ENCODE data around the gene SAMD9L.
"Not testable (repeated sequence)": the region's sequence is repeated elsewhere in the genome, so short reads cannot be mapped to it uniquely, and the experiment has no call there.

The SAMD9L gene

DNA sequence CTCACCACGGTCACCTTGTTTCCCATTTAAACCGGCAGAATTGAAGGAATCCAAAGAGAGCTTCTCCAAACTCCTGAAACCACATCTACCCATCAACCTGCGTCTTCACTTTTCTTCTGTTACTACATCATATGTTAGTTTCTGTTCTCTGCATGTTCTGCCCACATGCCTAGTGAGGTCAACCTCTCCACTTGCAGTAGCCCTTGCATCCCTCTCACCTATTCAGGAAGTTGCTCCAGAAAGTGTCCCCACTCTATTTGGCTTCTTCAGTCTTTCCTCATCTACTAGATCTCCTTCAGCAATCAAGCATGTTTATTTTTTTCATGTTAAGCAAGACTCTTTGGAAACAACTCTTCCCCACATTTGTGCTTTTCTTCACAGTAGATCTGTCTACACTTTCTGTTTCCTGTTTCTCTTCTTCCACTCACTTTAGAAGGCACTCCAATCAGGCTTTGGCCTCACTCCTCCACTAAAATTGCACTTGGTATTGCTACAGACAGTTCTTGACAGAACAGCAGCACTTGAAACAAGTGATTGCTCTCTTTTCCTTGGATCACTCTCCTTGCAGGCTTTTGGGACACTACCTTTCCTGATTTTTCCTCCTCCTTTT is 7.5 kb downstream of the SAMD9L start:
- Histone ChIP-seq H3K9ac (ENCODE audit: low read length) (no peak overlapping the region), H3K36me3 (ENCODE audit: control insufficient read depth, insufficient read depth, low read length) (peaks cover 15% of the 10 kb centered on the region), H3K4me3 (ENCODE audit: low read length) (no peak overlapping the region), H3K9me3 (ENCODE audit: control insufficient read depth, low read length) (peaks cover 5% of the 10 kb centered on the region), H3K4me1 (ENCODE audit: control insufficient read depth, insufficient read depth, low read length) (no peaks in the 10 kb centered on the region), H3K27me3 (ENCODE audit: control insufficient read depth, insufficient read depth, low read length) (no peaks in the 10 kb centered on the region)

DNA sequence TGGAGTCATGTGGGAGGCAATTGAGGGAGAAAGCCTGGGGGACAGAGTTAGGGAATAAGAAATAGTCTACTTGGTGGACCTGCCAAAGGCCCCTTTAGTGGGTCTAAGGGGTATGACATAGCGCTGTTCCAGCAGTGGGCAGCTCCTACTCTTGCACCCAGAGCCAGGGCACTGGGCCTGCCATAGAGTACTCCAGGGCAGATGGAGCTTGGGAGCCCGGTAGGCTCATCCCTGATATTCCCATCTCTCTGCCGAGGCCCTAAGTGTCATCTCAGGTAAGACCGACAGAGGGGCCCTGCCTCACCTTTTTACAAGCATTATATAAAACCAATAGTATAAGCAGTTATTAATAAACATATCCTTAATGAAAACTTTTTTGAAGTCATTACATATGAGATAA is 9.6 kb downstream of the SAMD9L start:
- no peaks in the 10 kb centered on the region for H3K4me1 ChIP-seq (ENCODE audit: control insufficient read depth, insufficient read depth, low read length)
- no peak overlapping the region for H3K9ac ChIP-seq (ENCODE audit: low read length)
- H3K4me3 ChIP-seq (ENCODE audit: low read length), result no peak overlapping the region
- H3K9me3 ChIP-seq (ENCODE audit: control insufficient read depth, low read length), result peaks cover 17% of the 10 kb centered on the region
- H3K36me3 ChIP-seq (ENCODE audit: control insufficient read depth, insufficient read depth, low read length), result peaks cover 23% of the 10 kb centered on the region
- H3K27me3 ChIP-seq (ENCODE audit: control insufficient read depth, insufficient read depth, low read length), result no peaks in the 10 kb centered on the region

DNA sequence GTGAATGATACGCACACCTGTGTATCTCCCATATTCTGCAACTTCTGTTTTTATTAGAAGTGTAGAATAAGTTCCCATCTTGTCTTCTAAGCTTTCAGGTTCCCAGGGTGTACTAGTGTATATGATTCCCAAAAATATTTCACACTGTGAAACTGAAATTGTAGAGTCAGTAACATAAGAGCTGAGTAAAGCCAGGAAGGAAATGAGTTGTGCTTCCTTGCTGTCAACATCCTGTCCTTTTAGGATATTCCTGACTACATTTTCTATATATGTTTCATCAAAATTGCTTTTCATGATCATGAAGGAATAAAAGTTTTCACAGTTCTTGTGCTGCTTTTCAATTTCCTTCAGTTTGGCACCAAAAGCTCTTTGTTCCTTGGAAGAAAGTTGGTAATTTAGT is 15.2 kb downstream of the SAMD9L start:
- Histone ChIP-seq H3K4me3 (ENCODE audit: low read length) (no peak overlapping the region), H3K9ac (ENCODE audit: low read length) (no peak overlapping the region), H3K27me3 (ENCODE audit: control insufficient read depth, insufficient read depth, low read length) (no peaks in the 10 kb centered on the region), H3K4me1 (ENCODE audit: control insufficient read depth, insufficient read depth, low read length) (no peaks in the 10 kb centered on the region), H3K9me3 (ENCODE audit: control insufficient read depth, low read length) (peaks cover 12% of the 10 kb centered on the region), H3K36me3 (ENCODE audit: control insufficient read depth, insufficient read depth, low read length) (peaks cover 12% of the 10 kb centered on the region)

DNA sequence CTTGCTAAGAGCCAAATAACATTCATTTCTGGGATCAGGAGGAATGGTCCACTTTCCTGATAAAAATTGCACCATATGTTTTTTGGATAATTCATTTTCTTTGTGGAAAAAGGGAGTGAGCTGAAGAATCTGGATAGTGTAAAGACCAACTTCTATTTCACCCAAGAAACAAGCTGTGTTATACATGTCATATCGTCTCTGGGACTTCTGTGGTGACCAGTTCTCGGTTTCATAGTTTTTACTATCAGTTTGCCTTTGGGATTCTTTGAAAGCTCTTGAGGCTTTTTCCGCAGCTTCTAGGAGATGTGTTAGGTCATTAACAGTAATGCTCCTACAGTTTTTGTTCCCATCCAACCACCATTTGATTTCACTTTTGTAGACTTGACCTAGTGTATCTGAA is 16.0 kb downstream of the SAMD9L start:
- H3K4me3 ChIP-seq (ENCODE audit: low read length), result no peak overlapping the region
- H3K9me3 ChIP-seq (ENCODE audit: control insufficient read depth, low read length), result peaks cover 12% of the 10 kb centered on the region
- no peaks in the 10 kb centered on the region for H3K4me1 ChIP-seq (ENCODE audit: control insufficient read depth, insufficient read depth, low read length)

DNA sequence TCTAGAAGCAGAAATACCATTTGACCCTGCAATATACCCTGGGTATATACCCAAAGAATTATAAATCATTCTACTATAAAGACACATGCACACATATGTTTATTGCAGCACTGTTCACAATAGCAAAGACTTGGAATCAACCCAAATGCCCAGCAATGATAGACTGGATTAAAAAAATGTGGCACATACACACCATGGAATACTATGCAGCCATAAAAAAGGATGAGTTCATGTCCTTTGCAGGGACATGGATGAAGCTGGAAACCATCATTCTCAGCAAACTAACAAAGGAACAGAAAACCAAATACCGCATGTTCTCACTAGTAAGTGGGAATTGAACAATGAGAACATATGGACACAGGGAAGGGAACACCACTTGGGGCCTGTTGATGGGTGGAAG is 21.2 kb downstream of the SAMD9L start:
- H3K9me3 ChIP-seq (ENCODE audit: control insufficient read depth, low read length); H3K9ac ChIP-seq (ENCODE audit: low read length); H3K4me3 ChIP-seq (ENCODE audit: low read length); H3K36me3 ChIP-seq (ENCODE audit: control insufficient read depth, insufficient read depth, low read length); H3K4me1 ChIP-seq (ENCODE audit: control insufficient read depth, insufficient read depth, low read length); H3K27me3 ChIP-seq (ENCODE audit: control insufficient read depth, insufficient read depth, low read length): not testable (repeated sequence)

More for the DNA sequence above, 16.0 kb downstream of the SAMD9L start:
- no peak overlapping the region for H3K9ac ChIP-seq (ENCODE audit: low read length)
- H3K36me3 ChIP-seq (ENCODE audit: control insufficient read depth, insufficient read depth, low read length), result peaks cover 9% of the 10 kb centered on the region
- no peaks in the 10 kb centered on the region for H3K27me3 ChIP-seq (ENCODE audit: control insufficient read depth, insufficient read depth, low read length)

DNA sequence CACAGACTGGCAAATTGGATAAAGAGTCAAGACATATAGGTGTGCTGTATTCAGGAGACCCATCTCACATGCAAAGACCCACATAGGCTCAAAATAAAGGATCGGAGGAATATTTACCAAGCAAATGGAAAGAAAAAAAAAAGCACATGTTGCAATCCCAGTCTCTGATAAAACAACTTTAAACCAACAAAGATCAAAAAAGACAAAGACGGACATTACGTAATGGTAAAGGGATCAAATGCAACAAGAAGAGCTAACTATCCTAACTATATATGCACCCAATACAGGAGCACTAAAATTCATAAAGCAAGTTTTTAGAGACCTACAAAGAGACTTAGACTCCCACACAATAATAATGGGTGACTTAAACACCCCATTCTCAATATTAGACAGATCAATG is 24.7 kb downstream of the SAMD9L start:
- not testable (repeated sequence) for H3K9me3 ChIP-seq (ENCODE audit: control insufficient read depth, low read length); H3K27me3 ChIP-seq (ENCODE audit: control insufficient read depth, insufficient read depth, low read length); H3K9ac ChIP-seq (ENCODE audit: low read length); H3K4me3 ChIP-seq (ENCODE audit: low read length); H3K4me1 ChIP-seq (ENCODE audit: control insufficient read depth, insufficient read depth, low read length); H3K36me3 ChIP-seq (ENCODE audit: control insufficient read depth, insufficient read depth, low read length)

DNA sequence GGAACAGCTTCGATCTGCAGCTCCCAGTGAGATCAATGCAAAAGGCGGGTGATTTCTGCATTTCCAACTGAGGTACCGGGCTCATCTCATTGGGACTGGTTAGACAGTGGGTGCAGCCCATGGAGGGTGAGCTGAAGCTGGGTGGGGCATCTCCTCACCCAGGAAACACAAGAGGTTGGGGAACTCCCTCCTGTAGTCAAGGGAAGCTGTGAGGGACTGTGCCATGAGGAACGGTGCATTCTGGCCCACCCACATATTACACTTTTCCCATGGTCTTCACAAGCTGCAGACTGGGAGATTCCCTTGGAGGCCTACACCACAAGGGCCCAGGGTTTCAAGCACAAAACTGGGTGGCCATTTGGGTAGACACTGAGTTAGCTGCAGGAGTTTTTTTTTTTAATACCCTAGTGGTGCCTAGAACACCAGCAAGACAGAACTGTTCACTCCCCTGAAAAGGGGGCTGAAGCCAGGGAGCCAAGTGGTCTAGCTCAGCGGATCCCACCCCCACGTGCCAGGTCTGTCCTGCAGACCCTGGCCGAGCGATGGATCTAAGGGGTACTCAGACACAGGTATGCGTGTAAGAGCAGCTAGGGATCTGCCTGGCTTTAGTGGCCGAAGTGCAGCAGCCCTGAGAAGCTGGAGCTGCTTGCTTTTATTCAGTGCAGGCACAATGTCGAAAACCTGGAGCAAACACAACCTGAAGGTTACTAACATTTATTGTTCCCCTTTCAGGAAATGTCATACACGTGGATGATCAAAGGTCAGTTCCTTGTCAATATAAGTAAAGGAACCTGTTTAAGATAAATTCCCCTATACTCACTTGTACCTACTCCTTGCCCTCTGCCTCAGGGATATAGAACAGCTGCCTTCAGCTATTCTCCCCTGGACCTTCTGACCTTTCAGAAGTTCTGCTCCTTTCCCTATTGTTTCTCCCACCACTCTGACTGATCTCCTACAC is 27.3 kb downstream of the SAMD9L start:
- Histone ChIP-seq H3K36me3 (ENCODE audit: control insufficient read depth, insufficient read depth, low read length) (no peaks in the 10 kb centered on the region), H3K4me3 (ENCODE audit: low read length) (no peak overlapping the region), H3K9me3 (ENCODE audit: control insufficient read depth, low read length) (no peaks in the 10 kb centered on the region), H3K27me3 (ENCODE audit: control insufficient read depth, insufficient read depth, low read length) (no peaks in the 10 kb centered on the region), H3K9ac (ENCODE audit: low read length) (no peak overlapping the region), H3K4me1 (ENCODE audit: control insufficient read depth, insufficient read depth, low read length) (peaks cover 16% of the 10 kb centered on the region)

DNA sequence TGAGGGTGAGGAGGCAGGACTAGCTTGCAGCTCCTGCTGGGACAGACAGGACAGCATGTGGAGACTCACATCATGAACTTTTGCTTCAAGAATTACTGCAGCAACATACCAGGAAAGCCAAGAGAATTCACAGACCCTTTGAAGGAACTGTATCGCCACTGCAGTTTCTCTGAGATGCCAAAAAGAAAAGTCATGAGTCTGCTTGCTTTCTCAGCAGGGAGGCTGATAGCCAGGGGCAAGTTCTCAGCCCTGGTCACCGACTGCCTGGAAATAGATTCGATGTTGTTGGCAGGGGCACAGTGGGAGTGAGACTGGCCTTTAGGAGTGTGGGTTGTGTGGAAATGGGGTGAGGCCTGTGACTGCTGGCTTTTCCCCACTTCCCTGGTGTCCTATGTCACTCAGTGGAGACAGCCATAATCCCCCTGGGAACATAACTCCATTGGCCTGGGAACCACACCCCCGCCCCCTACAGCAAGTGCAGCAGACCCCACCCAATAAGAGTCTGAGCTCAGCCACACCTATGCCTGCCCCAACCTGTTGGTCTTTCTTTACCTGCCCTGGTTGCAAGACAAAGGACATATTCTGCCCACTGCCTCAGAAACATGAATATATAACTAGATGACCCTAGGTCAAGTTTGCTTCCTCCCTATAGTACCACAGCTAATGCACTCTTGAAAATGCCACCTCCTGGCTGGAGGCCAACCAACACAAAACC is 28.8 kb downstream of the SAMD9L start:
- Histone ChIP-seq H3K9ac (ENCODE audit: low read length) (no peak overlapping the region), H3K9me3 (ENCODE audit: control insufficient read depth, low read length) (no peaks in the 10 kb centered on the region), H3K36me3 (ENCODE audit: control insufficient read depth, insufficient read depth, low read length) (no peaks in the 10 kb centered on the region), H3K4me1 (ENCODE audit: control insufficient read depth, insufficient read depth, low read length) (peaks cover 18% of the 10 kb centered on the region), H3K4me3 (ENCODE audit: low read length) (no peak overlapping the region), H3K27me3 (ENCODE audit: control insufficient read depth, insufficient read depth, low read length) (no peaks in the 10 kb centered on the region)

DNA sequence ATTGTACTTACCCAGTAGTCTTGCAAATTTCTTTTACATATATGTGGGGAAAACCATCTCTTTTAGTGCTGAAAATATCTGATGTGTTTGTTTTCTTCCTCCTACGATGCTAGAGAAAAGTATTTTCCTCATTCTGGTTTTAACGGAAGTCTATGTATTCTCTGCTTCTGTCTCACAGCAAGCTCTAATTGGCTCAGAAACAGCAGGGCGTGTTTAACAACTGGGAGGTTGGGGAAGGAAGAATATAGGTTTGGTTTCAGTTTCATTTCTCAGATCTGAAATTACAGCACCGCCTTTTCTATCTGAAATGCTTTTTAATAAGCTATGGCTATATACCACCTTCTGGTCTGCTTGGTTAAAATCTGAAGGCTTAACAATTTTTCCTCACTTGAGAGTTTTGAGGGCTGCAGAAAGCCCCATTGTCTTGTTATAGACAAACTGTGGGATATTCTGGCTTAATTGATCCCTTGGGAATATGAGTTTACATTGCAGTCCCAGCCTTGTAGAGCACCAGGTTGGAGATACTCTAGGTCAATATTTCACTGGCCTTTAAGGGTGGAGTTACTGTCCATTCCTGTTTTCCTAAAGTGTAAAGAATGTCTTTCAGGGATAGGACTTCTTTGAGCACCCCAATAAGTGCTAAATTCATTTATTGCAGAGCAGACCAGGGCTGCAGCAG is 30.2 kb downstream of the SAMD9L start, which contains the start of gene SAMD9:
TSS of gene SAMD9 (minus strand) at position 128 of the 679 bp plus-strand sequence. CDS start 11,882 bp downstream, outside the sequence.
- no peaks in the 10 kb centered on the region for H3K9me3 ChIP-seq (ENCODE audit: control insufficient read depth, low read length)
- H3K27me3 ChIP-seq (ENCODE audit: control insufficient read depth, insufficient read depth, low read length), result no peaks in the 10 kb centered on the region
- peak within 1 kb of the TSS; percentile 1 for H3K4me3 ChIP-seq (ENCODE audit: low read length)
- no peaks in the 10 kb centered on the region for H3K36me3 ChIP-seq (ENCODE audit: control insufficient read depth, insufficient read depth, low read length)
- H3K4me1 ChIP-seq (ENCODE audit: control insufficient read depth, insufficient read depth, low read length), result peaks cover 18% of the 10 kb centered on the region
- H3K9ac ChIP-seq (ENCODE audit: low read length), result peak within 1 kb of the TSS; percentile 52

DNA sequence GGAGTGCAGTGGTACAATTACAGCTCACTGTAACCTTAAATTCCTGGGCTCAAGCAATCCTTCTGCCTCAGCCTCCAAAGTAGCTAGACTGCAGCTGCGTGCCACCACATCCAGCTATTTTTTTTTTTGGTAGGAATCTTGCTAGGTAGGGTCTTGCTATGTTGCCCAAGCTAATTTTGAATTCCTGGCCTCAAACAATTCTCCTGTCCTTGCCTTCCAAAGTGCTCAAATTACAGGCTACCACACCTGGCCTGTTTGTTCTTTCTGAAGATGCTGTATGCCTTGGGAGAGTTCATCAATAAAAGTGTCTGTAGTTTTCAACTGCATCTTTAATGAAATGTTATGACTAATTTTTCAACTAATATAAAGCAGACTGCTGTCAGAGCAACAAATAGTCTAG is 30.9 kb downstream of the SAMD9L start:
- H3K4me3 ChIP-seq (ENCODE audit: low read length), result peak overlapping the region; percentile 1
- H3K4me1 ChIP-seq (ENCODE audit: control insufficient read depth, insufficient read depth, low read length), result peaks cover 18% of the 10 kb centered on the region
- H3K36me3 ChIP-seq (ENCODE audit: control insufficient read depth, insufficient read depth, low read length), result no peaks in the 10 kb centered on the region
- H3K9me3 ChIP-seq (ENCODE audit: control insufficient read depth, low read length), result no peaks in the 10 kb centered on the region
- no peaks in the 10 kb centered on the region for H3K27me3 ChIP-seq (ENCODE audit: control insufficient read depth, insufficient read depth, low read length)
- H3K9ac ChIP-seq (ENCODE audit: low read length), result peak overlapping the region; percentile 52

DNA sequence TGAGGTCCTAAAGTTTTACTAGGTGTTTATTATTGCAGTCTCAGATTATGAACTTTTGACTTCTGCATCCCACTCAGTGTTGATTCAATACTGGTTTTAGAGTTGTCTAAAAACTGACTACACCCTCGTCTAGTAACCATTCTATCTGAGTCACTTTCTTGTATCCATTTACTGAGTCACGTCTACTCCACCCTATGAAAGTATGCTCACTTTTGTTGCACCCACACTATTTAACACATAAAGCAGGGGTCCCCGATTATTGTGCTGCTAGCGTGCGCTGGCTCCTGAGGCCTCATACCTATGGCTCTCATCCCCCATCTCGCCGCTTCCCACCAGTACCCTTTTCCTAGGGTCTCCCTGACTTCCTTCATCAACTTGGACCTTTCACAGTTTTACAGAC is 32.4 kb downstream of the SAMD9L start:
- no peak overlapping the region for H3K4me3 ChIP-seq (ENCODE audit: low read length)
- H3K9me3 ChIP-seq (ENCODE audit: control insufficient read depth, low read length), result no peaks in the 10 kb centered on the region
- H3K27me3 ChIP-seq (ENCODE audit: control insufficient read depth, insufficient read depth, low read length), result no peaks in the 10 kb centered on the region

More for the DNA sequence above, 32.4 kb downstream of the SAMD9L start:
- Histone ChIP-seq H3K36me3 (ENCODE audit: control insufficient read depth, insufficient read depth, low read length) (no peaks in the 10 kb centered on the region), H3K4me1 (ENCODE audit: control insufficient read depth, insufficient read depth, low read length) (peaks cover 14% of the 10 kb centered on the region), H3K9ac (ENCODE audit: low read length) (no peak overlapping the region)

All from mucosa of stomach (tissue), 1 donor.